Endodermal cell (in vitro differentiated cells): ENCODE data around the gene ABTB2. TPM values are rescaled to one million over a fixed set of nuclear protein-coding genes. Genes with fewer than 3 reads are reported as not detected.

Experiments
- DNase-seq: peaks from one replicate; pipeline ENCODE4 v3.0.0-alpha.2; 2017
- H3K27ac ChIP-seq: 2 replicates; pipeline ENCODE4 v1.5.1; 2013; ENCODE audit warnings: mild to moderate bottlenecking, low read depth, low read length, moderate library complexity
- H3K27me3 ChIP-seq: 2 replicates; pipeline ENCODE4 v1.6.1; 2013; ENCODE audit warnings: mild to moderate bottlenecking, low read length, moderate library complexity; ENCODE audit not compliant: insufficient read depth, control insufficient read depth, poor library complexity, severe bottlenecking
- H3K36me3 ChIP-seq: 2 replicates; pipeline ENCODE4 v1.7.0; 2013; ENCODE audit warnings: mild to moderate bottlenecking, low read length, moderate library complexity; ENCODE audit not compliant: control insufficient read depth, insufficient read depth
- H3K4me1 ChIP-seq: one replicate; pipeline ENCODE4 v1.7.0; 2013; ENCODE audit warnings: low read length; ENCODE audit not compliant: control insufficient read depth, insufficient read depth
- H3K4me3 ChIP-seq: 2 replicates; pipeline ENCODE4 v1.5.1; 2013; ENCODE audit warnings: mild to moderate bottlenecking, low read length, moderate library complexity
- H3K9ac ChIP-seq: 2 replicates; pipeline ENCODE4 v1.6.1; 2013; ENCODE audit warnings: mild to moderate bottlenecking, low read length, moderate library complexity; ENCODE audit not compliant: poor library complexity, severe bottlenecking; ENCODE audit errors: extremely low read depth
- H3K9me3 ChIP-seq: 2 replicates; pipeline ENCODE4 v1.6.1; 2013; ENCODE audit warnings: mild to moderate bottlenecking, low read length, moderate library complexity; ENCODE audit not compliant: control insufficient read depth
- H3K27ac Mint-ChIP-seq: 2 replicates; pipeline ENCODE4 v1.8.0; 2020; ENCODE audit warnings: mixed read lengths
- H3K27me3 Mint-ChIP-seq: 2 replicates; pipeline ENCODE4 v1.8.0; 2021; ENCODE audit warnings: mild to moderate bottlenecking, mixed read lengths; ENCODE audit not compliant: insufficient read depth
- H3K36me3 Mint-ChIP-seq: 2 replicates; pipeline ENCODE4 v1.8.0; 2020; ENCODE audit warnings: low read depth, mixed read lengths
- H3K4me1 Mint-ChIP-seq: 2 replicates; pipeline ENCODE4 v1.8.0; 2020; ENCODE audit warnings: mixed read lengths
- H3K4me3 Mint-ChIP-seq: 2 replicates; pipeline ENCODE4 v1.8.0; 2020; ENCODE audit warnings: mild to moderate bottlenecking, moderate library complexity, mixed read lengths
- H3K9me3 Mint-ChIP-seq: 2 replicates; pipeline ENCODE4 v1.8.0; 2020; ENCODE audit warnings: mild to moderate bottlenecking, mixed read lengths
- WGBS, 2 experiments: methylation state at CpG; one replicate each; pipeline versions ENCODE4 v1.1.5 to v1.1.7; 2013; ENCODE audit warnings: missing lambda C conversion rate in 2 of 2, mixed read lengths in 1 of 2; ENCODE audit not compliant: insufficient coverage in 1 of 2, insufficient read length in 1 of 2; 5-methylcytosine and 5-hydroxymethylcytosine counted together
- total RNA-seq, 2 donors: library from RNA; stranded (reverse); fragmentation: NEBNext Ultra II Directional in 1 of 2; extraction: Animal tissue kit (Norgen Biotek cat#: 25700) in 1 of 2; gene quantifications; 2 replicates in 1 of 2; 3 replicates in 1 of 2; pipeline ENCODE4 v1.2.1, GENCODE V29; 2021
- TF ChIP-seq, protein P1 (sequence below): fragments of 200-600 bp; sonication (generic); conservative IDR thresholded peaks from 2 replicates; pipeline ENCODE4 v1.5.0; 2021; ENCODE audit warnings: antibody characterized with exemption, mild to moderate bottlenecking

ABTB2 gene
- total RNA-seq, 2 donors from 2014 or later: 2.9 to 5.2 TPM

GRCh38 chr11:34288492-34288891 lies 69.3 kb downstream of the ABTB2 start:
- Mint-ChIP-seq H3K27ac (no peak overlapping the region), H3K4me1 (peaks cover 22% of the 10 kb centered on the region), H3K9me3 (no peaks in the 10 kb centered on the region), H3K36me3 (no peaks in the 10 kb centered on the region), H3K4me3 (no peak overlapping the region), H3K27me3 (peaks cover 3% of the 10 kb centered on the region)
- Histone ChIP-seq H3K9ac (no peak overlapping the region), H3K4me1 (peaks cover 19% of the 10 kb centered on the region), H3K27me3 (no peaks in the 10 kb centered on the region), H3K36me3 (no peaks in the 10 kb centered on the region), H3K4me3 (no peak overlapping the region), H3K9me3 (no peaks in the 10 kb centered on the region), H3K27ac (no peak overlapping the region)
- WGBS, 2 experiments: 71 to 82% methylated on average over 3 to 7 of the region's 7 CpGs
- TF ChIP-seq, protein P1, sequence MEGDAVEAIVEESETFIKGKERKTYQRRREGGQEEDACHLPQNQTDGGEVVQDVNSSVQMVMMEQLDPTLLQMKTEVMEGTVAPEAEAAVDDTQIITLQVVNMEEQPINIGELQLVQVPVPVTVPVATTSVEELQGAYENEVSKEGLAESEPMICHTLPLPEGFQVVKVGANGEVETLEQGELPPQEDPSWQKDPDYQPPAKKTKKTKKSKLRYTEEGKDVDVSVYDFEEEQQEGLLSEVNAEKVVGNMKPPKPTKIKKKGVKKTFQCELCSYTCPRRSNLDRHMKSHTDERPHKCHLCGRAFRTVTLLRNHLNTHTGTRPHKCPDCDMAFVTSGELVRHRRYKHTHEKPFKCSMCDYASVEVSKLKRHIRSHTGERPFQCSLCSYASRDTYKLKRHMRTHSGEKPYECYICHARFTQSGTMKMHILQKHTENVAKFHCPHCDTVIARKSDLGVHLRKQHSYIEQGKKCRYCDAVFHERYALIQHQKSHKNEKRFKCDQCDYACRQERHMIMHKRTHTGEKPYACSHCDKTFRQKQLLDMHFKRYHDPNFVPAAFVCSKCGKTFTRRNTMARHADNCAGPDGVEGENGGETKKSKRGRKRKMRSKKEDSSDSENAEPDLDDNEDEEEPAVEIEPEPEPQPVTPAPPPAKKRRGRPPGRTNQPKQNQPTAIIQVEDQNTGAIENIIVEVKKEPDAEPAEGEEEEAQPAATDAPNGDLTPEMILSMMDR: no peak
- DNase-seq: no peak

DNA sequence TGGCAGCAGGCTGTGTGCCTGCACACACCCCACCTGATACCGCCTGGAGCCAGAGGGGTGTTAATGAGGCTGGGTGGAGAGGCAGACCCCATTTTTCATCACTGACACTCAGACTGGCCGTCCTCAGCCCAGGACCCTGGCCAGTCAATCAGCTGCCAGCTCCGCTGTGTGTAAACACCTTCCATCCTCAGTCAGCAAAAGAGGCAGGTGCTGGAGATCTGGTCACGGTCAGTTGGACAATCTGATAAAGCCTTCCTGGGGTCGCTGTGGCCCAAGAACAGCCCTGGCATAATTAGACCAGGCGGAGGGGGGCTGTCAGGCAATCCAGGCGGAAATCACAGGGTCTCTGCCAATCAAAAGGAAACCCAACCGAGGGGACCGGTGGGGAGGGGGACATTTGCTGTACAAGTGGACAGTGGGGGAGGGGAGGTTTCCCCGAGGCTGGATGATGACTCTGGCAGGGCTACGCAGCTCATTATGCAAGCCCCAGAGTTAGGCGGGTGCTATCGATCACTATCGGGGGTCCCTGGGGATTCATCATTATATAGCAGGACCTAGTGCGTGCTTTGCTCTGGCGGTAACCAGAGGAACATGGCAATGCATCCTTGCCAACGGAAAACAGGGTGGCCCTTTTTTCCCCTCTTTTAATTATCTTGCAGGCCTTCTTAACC lies 72.9 kb downstream of the ABTB2 start:
- no peak overlapping the region for H3K9ac ChIP-seq
- H3K9me3 Mint-ChIP-seq: no peaks in the 10 kb centered on the region
- H3K27ac Mint-ChIP-seq: no peak overlapping the region
- no peak overlapping the region for H3K4me3 Mint-ChIP-seq
- peak overlapping the region; percentile 51 for H3K27ac ChIP-seq
- WGBS, 2 experiments: 89 to 93% methylated on average over 13 to 17 of the region's 17 CpGs
- H3K9me3 ChIP-seq: no peaks in the 10 kb centered on the region
- DNase-seq: no peak
- H3K27me3 ChIP-seq: no peaks in the 10 kb centered on the region
- H3K36me3 Mint-ChIP-seq: no peaks in the 10 kb centered on the region
- H3K4me3 ChIP-seq: no peak overlapping the region
- peaks cover 2% of the 10 kb centered on the region for H3K27me3 Mint-ChIP-seq
- peaks cover 14% of the 10 kb centered on the region for H3K4me1 ChIP-seq
- TF ChIP-seq, protein P1: no peak
- no peaks in the 10 kb centered on the region for H3K36me3 ChIP-seq
- peaks cover 24% of the 10 kb centered on the region for H3K4me1 Mint-ChIP-seq

DNA sequence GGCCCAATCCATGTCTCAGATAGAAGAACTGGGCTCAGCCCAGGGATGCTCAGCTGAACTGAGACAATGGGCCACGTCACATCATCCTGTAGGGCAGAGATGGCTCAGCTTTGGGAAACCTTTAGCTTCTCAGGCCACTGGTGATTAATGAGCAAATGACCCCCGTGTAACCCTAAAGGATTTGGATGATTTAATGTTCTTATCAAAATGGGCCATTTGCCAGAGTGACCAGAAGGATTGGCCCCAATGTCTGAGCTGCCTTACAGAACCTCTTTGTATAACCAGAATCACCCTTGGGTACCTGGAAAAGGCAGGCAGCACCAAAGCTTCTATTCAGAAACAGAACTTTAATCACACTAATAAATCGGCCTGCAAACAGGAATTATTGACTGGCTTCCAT lies 73.7 kb downstream of the ABTB2 start:
- H3K4me3 Mint-ChIP-seq: no peak overlapping the region
- DNase-seq: no peak
- WGBS, 2 experiments: 89 to 91% methylated on average over 1 to 3 of the region's 3 CpGs
- H3K9ac ChIP-seq: no peak overlapping the region
- no peaks in the 10 kb centered on the region for H3K36me3 ChIP-seq
- H3K4me1 Mint-ChIP-seq: peaks cover 19% of the 10 kb centered on the region
- H3K4me1 ChIP-seq: peaks cover 7% of the 10 kb centered on the region
- no peaks in the 10 kb centered on the region for H3K9me3 Mint-ChIP-seq
- no peaks in the 10 kb centered on the region for H3K9me3 ChIP-seq
- TF ChIP-seq, protein P1: no peak
- no peaks in the 10 kb centered on the region for H3K27me3 ChIP-seq
- H3K4me3 ChIP-seq: no peak overlapping the region
- no peaks in the 10 kb centered on the region for H3K36me3 Mint-ChIP-seq
- H3K27ac Mint-ChIP-seq: no peak overlapping the region
- peak overlapping the region; percentile 62 for H3K27ac ChIP-seq
- H3K27me3 Mint-ChIP-seq: peaks cover 2% of the 10 kb centered on the region
